ENCODE results near the gene ATP12A.

ATP12A gene

DNA sequence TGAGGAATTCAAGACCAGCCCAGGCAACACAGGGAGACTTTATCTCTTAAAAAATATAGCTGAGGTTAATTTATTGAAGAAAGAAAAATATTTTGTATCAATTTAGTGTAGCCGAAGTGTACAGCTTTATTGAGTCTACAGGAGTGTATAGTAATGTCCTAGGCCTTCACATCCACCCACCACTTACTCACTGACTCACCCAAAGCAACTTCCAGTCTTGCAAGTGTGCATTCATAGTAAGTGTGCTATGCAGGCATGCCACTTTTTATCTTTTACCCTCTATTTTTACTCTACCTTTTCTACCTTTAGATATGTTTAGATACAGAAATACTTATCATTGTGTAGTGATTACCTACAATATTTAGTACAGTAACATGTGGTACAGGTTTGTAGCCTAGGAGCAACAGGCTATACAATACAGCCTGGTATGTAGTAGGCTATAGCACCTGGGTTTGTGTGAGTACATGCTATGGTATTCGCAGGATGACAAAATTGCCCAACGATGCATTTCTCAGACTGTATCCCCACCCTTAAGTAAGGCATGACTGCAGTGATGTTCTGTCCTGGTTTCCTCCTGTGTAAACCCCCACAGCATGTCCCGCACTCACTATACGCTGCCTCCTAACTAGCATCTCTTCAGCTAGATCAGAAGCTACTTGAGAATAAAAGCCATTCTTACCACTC is 15.3 kb upstream of the ATP12A start:
- DNase-seq: no peak

DNA sequence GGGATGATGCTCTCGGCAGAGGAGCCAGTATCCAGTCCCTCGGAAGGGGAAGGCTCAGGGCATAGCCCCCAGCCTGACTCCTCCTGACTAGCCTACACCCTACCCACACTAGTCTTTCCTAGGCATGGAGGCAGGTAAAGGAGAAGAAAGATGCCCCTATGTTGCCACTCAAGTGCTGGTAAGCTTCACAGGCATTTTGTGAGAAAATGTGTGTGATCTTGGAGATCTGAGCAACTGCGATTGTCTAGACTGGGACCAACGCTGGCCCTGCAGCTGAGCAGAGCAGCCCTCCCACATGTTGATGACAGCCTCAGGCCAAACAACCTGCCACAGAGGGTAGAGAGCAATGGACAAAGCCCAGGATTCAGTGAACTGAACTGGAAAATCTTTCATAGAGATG is 11.7 kb upstream of the ATP12A start:
- DNase-seq: no peak

DNA sequence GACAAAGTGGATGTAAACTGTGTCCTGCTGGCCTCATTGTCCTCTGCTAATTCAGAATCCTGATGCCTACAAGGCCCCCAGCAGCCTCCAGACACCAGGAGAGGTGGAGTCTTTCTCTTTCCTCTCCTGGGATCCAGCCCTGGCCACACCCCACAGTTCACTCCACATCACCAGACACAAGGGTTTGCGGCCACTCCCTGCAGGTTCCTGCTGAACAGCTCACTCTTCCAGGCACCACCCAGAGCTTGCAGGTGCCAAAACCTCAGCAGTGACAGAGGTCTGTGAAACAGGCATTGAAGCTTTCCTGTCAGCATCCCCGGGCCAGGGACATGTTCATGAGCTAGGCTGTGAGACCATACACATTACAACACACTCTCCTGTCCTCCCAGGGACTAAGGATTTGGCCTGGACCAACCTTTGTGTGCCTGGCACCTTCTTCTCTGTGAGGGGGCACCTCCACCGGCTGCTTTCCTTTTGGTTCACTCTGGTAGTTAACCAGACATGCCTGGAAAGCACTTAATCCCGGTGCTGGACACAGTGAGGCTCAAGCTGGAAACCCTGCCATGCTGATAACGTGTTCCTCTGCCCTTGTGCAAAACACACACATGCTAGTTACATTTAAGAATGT is 11.1 kb upstream of the ATP12A start:
- no peak for DNase-seq

DNA sequence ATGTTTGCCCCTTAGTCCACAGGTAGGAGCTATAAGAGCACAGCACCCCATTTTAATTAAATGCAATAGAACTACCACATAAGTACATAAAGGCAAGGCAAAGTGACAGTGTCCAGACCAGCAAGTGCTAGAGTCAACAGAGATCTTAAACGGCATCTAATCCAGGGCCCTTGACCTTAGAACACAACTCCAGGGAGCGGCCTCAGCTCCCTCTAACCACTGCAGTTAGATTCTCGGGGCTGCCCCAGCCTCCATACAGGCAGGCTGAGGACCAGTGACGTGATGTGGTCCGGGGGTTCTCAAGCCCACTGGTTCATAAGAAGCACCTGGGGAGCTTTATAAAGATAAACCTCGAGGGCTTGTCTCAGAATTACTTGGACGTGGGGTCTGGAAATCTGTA is 10.0 kb upstream of the ATP12A start:
- no peak for DNase-seq

DNA sequence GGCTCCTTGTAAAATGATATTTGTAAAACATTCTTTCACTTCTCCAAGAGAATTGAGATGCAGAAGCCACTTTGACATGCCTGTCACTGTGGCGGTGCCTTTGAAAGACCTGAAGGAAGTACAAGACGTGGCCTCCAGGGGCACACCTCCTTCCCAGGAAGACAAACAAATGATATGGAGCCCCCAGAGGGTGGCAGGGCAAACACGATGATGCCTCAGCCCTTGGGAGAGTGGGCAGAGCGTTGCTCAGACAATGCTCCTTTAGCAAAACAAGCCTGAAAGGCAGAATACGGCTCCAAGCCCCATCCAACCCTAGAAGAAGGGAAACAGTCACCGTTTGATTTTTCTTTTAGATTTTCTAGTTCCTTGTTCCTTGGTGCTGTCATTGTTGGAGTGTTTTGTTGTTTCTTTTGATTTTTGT is 9.2 kb upstream of the ATP12A start:
- DNase-seq: peak; percentile 60

DNA sequence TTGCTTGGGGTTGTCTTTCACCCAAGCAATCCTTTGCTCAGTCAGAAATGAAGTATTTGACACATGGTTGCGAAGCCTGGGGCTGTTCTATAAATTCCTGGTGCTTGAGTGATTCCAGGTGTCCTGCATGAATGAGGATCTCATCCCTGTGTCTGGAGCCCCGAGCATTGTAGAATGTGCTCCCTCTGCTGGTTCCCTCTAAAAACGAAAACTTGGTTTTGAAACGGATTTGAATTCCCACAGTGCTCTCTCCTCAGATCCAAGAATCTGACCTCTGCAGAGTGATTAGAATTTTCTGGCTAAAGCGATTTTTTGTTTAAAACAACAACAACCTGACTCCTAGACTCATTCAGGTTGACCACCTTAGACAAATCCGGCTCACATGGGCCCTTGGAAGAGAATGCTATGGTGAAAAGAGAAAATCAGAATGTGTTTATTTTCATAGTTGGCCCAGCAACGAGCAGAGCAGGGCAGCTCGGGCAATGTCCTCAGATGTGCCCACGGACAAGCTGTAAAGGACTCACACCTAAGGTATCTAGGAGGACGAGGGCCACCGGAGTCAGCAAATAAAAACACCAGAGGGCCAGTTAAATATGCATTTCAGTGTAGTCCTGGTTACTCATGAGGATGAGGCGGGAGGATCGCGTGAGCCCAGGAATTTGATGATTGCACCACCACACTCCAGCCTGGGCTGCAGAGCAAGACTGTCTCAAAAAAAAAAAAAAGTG is 8.7 kb upstream of the ATP12A start:
- DNase-seq: peak; percentile 52

DNA sequence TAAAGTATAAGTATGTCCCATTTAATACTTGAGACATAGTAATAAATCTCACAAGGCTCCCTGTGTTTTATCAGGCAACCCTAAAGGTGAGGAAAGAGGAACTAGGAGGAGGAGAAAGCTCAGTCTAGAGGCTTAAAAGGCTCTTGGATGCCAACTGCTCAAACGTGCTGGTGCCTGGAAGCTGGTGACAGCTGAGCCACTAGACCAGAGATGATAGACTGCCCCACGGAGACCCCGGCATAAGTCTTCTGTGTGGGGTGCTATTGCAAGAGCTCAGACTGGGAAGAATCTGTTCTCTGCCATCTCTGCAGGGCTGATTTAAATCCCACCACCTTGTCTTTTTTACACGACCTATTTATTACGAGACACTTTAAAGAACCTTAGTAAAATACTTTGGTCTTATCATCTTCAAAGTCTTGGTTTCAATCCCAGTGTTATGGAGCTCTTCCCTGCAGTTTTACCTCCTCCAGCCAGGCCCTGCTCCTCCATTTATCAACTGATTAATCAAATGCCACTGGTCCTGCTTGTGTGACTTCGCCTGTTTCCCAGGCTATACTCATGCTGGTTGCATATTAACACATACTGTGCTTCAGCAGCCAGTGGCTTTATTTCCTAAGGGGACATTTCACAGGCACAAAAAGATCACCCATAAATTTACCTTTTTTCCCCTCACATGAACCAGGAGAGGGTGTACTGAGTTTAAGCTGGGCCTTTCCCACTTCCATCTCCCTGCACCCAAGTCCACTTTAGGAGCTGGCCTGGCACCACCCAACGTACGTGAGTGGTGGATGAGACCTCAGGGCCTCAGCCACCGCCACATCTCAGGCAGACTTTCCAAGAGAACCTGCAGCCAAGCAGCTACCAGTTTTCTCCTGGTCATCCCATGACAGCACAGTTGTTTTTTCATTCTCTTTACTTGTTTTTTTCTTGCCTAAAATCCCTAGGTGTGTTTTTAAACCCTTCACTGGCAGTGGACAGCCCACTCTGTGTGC is 7.8 kb upstream of the ATP12A start:
- DNase-seq: no peak

DNA sequence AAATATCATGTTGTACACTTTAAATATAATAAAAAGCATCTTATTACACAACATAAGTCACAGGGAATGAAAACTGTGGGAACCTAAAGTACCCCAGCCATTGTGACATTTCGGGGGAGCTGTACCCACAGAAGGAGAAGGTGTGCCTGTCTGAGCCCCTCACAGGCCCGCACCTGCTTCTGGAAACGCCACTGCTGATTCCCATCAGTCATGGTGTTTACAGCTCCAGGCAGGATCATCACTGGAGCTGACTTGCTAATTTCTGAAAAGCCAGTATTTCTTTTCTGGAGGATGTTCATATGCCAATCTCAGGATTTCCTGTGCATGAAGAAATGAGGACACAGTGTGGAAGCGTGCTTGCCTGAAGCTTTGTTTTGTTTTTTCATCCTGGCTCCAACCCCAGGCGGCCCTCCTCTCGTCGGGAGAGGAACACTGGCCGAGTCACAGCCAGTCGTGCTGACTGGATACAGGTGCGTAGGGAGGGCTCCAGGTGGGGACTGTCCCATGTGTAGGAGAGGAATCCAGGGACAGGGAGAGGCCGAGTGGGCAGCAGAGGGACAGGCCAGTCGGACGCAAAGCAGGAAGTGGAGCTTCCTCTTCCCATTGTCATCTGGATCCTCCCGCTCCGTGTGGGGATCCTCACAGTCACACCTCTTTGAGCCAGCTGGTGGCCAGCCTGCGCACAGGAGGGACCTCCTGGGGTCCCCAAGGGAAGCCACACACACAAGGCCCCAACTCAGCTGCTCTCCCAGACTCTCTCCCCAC is 4.2 kb upstream of the ATP12A start:
- no peak for DNase-seq

DNA sequence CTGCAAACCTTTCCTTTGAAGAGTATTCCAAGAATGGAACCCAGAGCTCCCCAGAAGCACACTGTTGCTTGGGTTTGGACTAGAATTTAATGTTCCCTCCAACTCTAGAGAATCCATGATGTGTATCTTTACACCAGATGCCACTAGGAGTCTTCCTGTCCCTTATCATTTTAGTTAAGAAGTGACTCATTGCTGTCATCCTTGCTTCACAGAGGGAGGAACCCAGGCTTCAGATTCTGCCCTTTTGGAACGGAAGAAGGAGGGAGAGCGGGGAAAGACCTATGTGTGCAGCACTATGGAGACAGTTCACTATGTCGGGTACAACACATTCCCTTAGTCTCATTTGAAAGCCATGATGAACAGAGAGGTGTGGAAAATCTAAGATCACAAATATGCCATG is 2.1 kb upstream of the ATP12A start:
- no peak for DNase-seq

DNA sequence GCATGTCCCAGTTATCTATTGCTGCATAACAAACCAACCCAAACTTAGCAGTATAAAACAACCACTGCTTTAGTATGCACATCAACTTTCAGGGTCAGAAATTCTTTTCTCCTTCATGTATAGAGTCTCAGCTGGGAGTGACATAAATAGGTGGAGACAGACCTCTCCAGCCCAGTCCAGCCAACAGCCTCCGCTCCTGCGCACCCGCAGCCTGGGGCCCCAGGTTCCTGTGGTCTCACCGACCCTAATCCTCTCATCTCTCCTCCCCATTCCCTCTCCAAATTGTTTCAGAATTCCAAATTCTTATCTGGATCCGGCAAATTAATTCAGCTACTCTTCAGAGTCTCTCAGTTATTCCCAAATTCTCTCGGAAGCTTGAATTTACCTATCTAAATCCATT is 522 bp upstream of the ATP12A start:
- no peak for DNase-seq

DNA sequence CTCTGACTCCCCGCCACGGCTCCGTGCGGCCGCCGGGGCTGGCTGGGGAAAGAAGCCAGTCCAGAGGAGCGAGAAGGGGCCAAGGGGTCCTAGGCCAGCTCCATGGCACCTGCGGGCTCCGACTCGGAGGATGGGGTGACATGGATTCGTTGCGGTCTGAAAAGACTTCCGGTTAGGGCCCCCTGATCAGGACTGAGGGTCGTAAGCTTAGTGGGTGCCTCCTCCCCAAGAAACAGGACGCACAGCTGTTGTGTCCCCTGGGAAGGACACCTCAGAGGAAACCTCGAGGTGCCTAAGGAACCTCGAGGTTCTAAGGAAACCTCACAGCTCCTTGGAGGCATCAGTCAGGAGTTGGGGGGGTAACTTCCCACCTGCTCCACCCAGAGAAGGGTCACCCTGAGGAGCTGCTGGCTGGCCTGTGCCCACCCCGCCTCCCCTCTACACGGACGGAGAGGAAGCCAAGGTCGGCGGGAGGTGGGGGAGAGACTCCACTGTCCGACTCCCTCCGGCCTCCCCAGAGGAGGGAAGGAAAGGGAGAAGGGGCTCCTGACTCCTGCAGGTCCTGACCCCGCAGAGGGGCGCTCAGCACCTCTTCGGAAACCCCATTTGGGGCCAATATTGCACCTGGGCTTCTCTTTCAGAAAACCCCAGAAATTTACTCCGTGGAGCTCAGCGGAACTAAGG is 855 bp downstream of the ATP12A start:
- DNase-seq: no peak

DNA sequence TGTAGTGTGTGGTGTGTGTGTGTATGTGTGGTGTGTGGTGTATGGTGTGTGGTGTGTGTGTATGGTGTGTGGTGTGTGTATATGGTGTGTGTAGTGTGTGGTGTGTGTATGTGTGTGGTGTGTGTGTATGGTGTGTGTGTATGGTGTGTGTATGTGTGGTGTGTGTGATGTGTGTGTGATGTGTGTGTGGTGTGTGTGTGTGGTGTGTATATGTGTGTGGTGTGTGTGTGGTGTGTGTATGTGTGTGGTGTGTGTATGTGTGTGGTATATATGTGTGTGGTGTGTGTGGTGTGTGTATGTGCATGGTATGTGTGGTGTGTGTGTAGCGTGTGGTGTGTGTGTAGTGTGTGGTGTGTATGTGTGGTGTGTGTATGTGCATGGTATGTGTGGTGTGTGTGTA is 1.7 kb downstream of the ATP12A start:
- DNase-seq: no peak

DNA sequence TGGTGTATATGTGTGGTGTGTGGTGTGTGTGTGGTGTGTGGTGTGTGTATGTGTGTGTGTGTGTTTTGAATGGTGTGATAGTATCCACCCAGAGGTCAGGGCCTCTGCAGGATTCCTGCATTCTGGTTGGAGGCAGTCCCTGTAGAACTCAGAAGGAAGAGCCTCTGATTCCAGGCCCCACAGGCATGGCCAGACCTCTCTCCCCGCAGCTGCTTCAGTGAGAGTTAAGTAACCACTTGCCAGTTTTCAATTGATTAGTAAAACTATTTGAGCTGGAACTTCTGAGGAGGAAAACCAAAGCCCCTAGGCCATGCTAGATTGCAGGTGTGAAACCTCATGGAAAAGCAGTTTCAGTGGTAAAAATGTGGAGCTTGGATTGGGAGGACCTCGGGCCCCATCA is 2.1 kb downstream of the ATP12A start:
- DNase-seq: no peak

DNA sequence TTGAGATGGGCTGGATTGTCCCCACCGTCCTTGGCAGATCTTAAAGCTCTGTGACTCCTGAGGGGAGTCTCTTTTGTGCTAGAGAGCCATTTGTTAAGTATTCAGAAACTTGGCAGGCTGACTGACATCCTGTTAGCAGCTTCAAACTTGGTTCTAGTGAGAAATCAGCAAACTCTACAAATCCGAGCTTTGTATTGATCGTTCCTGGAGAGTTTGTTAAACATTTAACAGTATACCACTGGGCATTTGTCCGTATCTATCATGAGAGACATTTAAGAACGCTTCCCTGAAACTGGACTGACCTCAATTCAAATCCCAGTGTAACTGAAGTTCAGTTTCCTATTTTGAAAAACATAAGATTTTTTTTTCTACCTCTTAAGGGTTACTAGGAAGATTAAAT is 3.1 kb downstream of the ATP12A start:
- DNase-seq: no peak

DNA sequence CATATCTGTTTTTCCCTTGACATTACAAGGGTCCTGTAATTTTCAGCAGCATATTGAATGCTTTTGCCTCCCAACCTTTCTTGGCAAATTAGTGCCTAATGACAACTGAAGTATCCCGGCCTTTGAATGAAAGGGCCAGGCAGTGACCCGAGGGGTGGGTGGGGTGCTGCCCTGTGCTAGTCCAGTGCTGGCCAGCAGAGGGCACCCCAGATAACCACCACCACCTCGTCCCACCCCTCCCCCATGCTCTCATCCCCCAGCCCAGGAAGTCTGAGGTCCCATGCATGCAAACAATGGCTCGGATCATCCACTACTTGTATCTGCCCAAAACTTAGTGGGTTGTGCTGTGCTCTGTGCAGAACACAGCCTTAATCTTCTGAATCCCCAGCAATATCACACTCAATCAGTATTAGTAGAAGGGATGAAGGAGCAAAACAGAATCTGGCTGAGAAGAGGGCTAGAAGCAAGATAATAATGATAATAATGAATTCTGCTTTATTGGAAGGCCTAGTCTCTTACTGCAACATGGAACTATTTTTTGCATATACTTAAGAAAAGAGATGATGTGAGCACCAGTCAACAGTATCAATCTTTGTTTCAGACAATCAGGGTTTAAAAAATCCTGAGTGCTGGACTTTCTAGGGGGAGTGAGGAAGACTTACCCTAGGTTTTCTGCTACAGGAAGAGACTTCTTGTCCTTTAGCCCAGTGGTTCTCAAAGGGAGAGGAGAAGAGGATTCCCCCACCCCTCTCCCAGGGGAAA is 3.8 kb downstream of the ATP12A start:
- DNase-seq: peak; percentile 25

DNA sequence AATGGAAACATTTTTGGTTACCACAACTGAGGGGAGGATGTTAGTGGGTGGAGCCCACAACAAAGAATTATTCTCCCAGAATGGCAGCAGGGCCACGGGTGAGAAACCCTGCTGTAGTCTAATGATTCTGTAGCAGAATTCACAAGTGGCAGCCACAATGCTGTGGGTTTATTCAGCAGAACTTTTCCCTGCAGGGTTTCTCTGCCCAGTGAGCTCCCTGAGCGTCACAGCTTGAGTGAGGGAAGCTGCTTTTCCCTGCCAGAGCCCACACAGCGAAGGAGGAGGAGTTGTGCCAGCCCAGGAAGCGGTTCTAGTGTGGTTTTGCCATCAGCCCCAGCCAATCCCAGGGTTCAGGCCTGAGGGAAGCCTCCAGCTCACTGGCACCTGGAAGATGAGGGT is 4.4 kb downstream of the ATP12A start:
- DNase-seq: no peak

DNA sequence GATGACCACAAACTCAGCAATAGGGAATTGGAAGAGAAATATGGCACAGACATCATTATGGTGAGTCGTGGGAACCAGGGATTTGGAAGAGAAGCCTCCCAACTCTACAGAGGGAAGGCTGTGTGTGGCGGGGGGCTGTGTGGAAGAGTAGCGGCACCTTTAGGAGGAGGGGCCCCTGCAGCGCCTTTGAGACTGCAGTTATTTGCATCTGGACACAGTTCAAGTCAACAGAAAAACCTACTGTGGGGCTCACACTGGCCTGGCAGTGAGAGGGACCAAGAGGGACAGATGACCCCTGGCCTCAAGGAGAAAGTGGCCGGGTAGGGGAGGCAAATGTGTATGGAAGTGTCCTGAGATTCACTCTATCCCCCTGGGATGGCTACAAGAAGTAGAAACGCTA is 5.1 kb downstream of the ATP12A start:
- DNase-seq: no peak

DNA sequence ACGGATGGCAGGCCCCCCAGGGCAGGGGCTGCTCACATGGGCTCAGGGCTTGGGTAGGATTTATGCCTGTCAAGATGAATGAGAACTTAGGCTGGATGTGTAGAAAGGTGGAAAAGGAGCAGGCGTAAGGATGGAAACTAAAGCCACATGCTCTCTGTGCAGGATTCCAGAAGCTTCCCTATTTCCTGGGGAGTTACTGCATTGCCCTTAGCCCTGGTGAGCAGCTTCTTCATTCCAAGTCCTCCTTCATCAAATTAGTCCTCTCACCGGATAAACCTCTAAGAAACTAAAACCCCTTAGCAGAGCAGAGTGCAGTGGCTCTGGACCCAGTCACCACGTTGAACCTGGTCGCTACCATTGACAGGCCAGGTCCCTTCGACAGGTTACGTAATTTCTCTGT is 7.4 kb downstream of the ATP12A start:
- DNase-seq: no peak

DNA sequence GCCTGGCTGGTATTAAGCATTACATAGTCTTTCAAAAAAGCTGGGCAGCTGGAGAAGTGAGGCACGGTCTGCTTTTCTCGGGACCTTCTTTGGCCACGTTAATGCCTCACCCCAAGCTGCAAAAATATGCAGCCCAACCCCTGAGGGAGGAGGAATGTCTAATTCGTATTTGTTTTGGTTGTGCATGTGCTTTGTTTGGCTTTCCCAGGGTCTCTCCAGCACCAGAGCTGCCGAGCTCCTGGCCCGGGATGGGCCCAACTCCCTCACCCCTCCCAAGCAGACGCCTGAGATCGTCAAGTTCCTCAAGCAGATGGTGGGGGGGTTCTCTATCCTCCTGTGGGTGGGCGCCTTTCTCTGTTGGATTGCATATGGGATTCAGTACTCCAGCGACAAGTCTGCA is 7.9 kb downstream of the ATP12A start:
- DNase-seq: no peak

DNA sequence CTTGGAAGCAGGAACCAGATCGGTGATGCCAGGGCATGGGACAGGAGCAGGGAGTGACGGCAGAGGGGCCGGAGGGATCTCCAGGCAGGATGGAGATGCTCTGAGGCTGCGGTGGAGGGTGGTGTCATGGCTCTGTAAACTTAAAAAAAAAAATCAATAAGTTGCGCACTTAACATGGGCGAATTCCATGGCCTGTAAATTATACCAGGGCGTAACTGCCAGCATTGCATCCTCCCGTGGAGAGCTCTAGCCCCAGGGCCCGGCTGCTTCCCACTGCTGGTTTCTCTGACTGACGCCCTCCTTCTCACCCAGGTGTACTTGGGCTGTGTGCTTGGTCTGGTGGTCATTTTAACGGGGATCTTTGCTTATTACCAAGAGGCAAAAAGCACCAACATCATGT is 8.7 kb downstream of the ATP12A start:
- DNase-seq: no peak

DNA sequence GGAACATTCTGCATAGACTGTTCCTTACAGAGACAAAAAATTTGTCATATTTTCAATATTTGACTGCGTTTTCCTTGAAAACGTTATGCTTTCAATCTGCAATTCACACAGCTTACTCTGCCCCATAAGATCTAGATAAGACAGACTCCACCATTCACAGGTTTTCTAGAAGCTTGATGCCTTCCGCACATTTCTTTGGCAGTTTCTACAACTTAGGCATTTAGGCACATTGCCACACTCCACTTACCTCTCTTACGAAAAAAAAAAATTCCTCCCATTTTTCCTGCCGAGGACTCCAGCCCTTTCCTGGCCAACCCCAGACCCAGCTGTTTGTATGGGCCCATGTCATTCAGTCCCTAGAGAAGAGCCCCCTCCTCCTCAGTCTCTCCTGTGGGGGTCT is 11.2 kb downstream of the ATP12A start:
- DNase-seq: no peak
